ENCODE results near the gene HSFY2.
"Not testable (repeated sequence)": the region's sequence is repeated elsewhere in the genome, so short reads cannot be mapped to it uniquely, and the experiment has no call there.

Gene HSFY2, protein sequence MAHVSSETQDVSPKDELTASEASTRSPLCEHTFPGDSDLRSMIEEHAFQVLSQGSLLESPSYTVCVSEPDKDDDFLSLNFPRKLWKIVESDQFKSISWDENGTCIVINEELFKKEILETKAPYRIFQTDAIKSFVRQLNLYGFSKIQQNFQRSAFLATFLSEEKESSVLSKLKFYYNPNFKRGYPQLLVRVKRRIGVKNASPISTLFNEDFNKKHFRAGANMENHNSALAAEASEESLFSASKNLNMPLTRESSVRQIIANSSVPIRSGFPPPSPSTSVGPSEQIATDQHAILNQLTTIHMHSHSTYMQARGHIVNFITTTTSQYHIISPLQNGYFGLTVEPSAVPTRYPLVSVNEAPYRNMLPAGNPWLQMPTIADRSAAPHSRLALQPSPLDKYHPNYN

GRCh38 chrY:18773635-18774034, at the start of gene HSFY2:
Gene HSFY2, minus strand, starts transcription at chrY:18773735. Its CDS starts 117 bp downstream, at chrY:18773618.
- DNase-seq: not testable (repeated sequence)

DNA sequence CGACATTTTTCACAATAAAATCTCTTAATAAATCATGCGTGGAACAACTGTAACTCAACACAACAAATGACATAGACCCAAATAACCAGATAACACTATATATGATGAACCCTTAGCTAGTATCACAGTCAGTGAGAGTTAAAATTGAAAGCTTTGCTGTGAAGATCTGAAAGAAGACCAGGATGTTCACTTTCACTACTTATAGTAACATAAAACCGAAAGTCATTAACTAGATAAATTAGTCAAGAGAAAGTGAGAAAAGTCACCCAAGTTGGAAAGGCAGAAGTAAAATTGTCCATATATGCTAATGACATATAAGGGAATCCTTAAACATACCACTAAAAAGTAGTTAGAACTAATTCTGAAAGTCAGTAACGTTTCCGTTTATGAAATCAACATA, 42.2 kb upstream of the HSFY2 start:
- DNase-seq: not testable (repeated sequence)

DNA sequence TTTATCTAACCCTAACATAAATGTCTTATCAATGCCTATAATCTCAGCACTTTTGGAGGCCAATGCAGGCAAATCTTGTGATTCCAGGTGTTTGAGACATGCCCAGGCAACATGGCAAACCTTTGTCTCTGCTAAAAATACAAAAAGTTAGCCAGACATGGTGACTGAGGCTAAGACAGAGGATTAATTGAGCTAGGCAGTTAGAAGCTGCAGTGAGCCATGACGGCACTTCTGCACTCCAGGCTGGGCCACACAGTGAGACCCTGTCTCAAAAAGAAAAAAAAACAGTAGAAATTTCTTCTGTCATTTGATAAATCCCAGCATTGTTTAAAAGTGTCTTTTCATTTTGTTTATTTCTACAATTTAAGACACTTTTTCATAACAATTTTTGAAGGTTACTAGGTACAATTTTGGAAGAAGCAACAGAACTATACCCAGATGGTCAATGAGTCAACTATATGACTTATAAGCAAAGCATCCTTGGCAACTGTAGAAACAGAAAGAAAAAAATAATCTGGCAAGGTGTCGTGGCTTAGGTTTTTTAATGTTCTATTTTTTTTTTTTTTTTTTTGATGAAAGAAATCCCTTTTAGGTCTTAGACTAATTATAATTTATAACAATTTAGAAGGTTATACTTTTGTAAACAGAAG, 15.3 kb upstream of the HSFY2 start:
- not testable (repeated sequence) for DNase-seq

DNA sequence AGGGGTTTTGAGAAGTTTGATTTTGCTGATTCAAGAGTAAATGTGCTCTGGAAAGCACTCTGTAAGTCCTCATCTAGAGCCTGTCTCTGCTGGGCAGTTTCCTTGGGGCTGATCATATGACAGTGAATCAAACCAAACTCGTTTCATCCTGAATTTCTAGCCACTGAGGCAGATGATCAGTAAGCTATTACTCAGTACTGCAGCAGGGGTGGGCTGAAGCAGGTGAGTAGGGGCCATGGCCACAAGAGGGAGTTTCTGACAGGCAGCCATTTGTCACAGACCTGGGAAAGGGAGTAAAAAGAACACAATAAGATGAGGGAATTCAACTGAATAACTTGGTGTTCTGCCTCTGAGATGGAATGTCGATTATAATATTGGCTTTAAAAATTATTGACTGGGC, 19.5 kb downstream of the HSFY2 start:
- DNase-seq: not testable (repeated sequence)

DNA sequence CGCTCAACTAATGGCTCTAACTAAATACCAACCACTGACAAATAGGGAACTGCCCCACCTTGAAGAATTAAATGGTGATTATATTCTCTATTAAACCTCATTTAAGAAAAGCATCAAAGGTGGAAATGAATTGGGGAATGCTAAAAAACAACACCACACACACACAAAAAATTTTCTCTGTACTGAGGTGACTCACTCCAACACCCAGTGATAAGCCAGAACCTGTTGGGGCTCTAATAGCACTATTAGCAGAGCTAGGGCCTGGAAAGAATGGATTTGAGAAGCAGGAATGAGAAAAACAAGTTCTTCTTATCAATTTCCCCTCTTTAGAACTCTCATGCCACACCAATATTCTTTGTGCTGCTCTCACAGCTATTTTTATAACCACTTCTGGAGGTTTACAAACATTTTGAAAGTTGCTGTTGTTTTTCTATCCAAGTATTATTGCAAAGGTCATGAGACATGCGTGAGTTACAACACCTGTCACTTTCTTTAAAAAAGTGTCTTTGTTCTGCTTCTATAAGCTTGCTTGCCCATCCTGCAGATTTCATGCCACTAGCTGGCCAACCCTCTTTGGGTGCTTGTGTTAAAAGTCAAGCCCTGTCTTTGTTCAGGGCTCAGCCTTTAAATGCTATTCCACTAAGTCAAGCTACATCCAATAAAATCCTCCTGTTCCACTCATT, 20.3 kb downstream of the HSFY2 start:
- DNase-seq: not testable (repeated sequence)

- DNase-seq: not testable (repeated sequence)
Measured at GRCh38 chrY:18723714-18724113, 49.8 kb downstream of the HSFY2 start.
